Upper lobe of left lung (tissue), 4 donors: ENCODE results near the gene AGK.

Source experiments
- POLR2A ChIP-seq, 4 donors: fragments of 450-650 bp; IDR thresholded peaks; one replicate each; pipeline ENCODE4 v1.5.1; 2016 to 2017; ENCODE audit warnings: antibody characterized with exemption in 4 of 4, mild to moderate bottlenecking in 2 of 4
- POLR2AphosphoS5 ChIP-seq, 2 donors: sonication (generic); formaldehyde crosslinking; IDR thresholded peaks; one replicate each; pipeline ENCODE4 v1.5.1; 2017; ENCODE audit warnings: antibody characterized with exemption in 2 of 2
- TF ChIP-seq, protein P1 (sequence below), 6 experiments: fragments of 450-650 bp in 4 of 6; fragments of 200-600 bp in 2 of 6; sonication (generic) in 2 of 6; IDR thresholded peaks; one replicate each; pipeline ENCODE4 v1.5.1; 2016 to 2019; ENCODE audit warnings: antibody characterized with exemption in 6 of 6

GRCh38 chr7:141660259-141660658 is 109.0 kb downstream of the AGK start:
- TF ChIP-seq POLR2A (IDR thresholded peaks at IDR 0.05) (no peak), POLR2AphosphoS5 (IDR thresholded peaks at IDR 0.05) (no peak)
- TF ChIP-seq, protein P1, sequence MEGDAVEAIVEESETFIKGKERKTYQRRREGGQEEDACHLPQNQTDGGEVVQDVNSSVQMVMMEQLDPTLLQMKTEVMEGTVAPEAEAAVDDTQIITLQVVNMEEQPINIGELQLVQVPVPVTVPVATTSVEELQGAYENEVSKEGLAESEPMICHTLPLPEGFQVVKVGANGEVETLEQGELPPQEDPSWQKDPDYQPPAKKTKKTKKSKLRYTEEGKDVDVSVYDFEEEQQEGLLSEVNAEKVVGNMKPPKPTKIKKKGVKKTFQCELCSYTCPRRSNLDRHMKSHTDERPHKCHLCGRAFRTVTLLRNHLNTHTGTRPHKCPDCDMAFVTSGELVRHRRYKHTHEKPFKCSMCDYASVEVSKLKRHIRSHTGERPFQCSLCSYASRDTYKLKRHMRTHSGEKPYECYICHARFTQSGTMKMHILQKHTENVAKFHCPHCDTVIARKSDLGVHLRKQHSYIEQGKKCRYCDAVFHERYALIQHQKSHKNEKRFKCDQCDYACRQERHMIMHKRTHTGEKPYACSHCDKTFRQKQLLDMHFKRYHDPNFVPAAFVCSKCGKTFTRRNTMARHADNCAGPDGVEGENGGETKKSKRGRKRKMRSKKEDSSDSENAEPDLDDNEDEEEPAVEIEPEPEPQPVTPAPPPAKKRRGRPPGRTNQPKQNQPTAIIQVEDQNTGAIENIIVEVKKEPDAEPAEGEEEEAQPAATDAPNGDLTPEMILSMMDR (IDR thresholded peaks at IDR 0.05): no peak
